A673 (cell line): ENCODE measurements around the gene LRRC3. TPM values are rescaled to one million over a fixed set of nuclear protein-coding genes. Genes with fewer than 3 reads are reported as not detected.

Experiments used
- BruUV-seq: library from RNA; stranded (reverse); fragments of 400-500 nt; replicated peaks from 2 replicates; lab custom pipeline; 2021; lab: Mats Ljungman, UMichigan
- CTCF ChIA-PET: fragments of 300-600 bp; sonication (Branson Sonifier 250); formaldehyde crosslinking; loops from one replicate; lab custom pipeline; 2022; ENCODE audit warnings: antibody characterized with exemption; lab: Charles Lee
- POLR2A ChIA-PET: fragments of 300-600 bp; sonication (Branson Sonifier 250); formaldehyde crosslinking; loops from one replicate; lab custom pipeline; 2022; ENCODE audit warnings: antibody characterized with exemption; ENCODE audit not compliant: low non-redundant PET; lab: Charles Lee
- DNase-seq: peaks from one replicate; pipeline ENCODE4 v3.0.0-alpha.2; 2015; ENCODE audit warnings: low spot score
- H3K27ac ChIP-seq: fragments of 200-600 bp; sonication (generic); 2 replicates; pipeline ENCODE4 v1.5.1; 2016; ENCODE audit warnings: mixed run types, low read depth, mild to moderate bottlenecking, mixed read lengths, antibody characterized with exemption, low read length; ENCODE audit not compliant: poor library complexity, severe bottlenecking
- H3K27me3 ChIP-seq: fragments of 200-600 bp; sonication (generic); replicated peaks from 2 replicates; pipeline ENCODE4 v1.6.1; 2017; ENCODE audit warnings: mixed run types, low read depth, mild to moderate bottlenecking, mixed read lengths, antibody characterized with exemption, low read length; ENCODE audit not compliant: insufficient read depth, poor library complexity
- H3K36me3 ChIP-seq: fragments of 200-600 bp; sonication (generic); 2 replicates; pipeline ENCODE4 v1.6.1; 2016; ENCODE audit warnings: mixed run types, mild to moderate bottlenecking, mixed read lengths, antibody characterized with exemption, low read length; ENCODE audit not compliant: insufficient read depth, poor library complexity, severe bottlenecking
- H3K4me1 ChIP-seq: fragments of 200-600 bp; sonication (generic); 2 replicates; pipeline ENCODE4 v1.6.1; 2017; ENCODE audit warnings: mixed run types, mild to moderate bottlenecking, mixed read lengths, antibody characterized with exemption, low read length; ENCODE audit not compliant: insufficient read depth, poor library complexity, severe bottlenecking
- H3K4me3 ChIP-seq: fragments of 200-600 bp; sonication (generic); 2 replicates; pipeline ENCODE4 v1.5.1; 2016; ENCODE audit warnings: low read depth, mixed run types, mild to moderate bottlenecking, mixed read lengths, low read length; ENCODE audit not compliant: poor library complexity, severe bottlenecking
- H3K9me3 ChIP-seq: fragments of 200-600 bp; sonication (generic); 2 replicates; pipeline ENCODE4 v1.6.1; 2016; ENCODE audit warnings: mixed run types, low read depth, mild to moderate bottlenecking, mixed read lengths, antibody characterized with exemption, low read length; ENCODE audit not compliant: poor library complexity, severe bottlenecking
- CTCF ChIP-seq: fragments of 300-800, 200-600 bp; sonication (generic); conservative IDR thresholded peaks from 2 replicates; pipeline ENCODE4 v1.5.1; 2017; ENCODE audit warnings: low read depth, mild to moderate bottlenecking, antibody characterized with exemption, low read length, moderate library complexity, mixed read lengths
- EZH2 ChIP-seq: fragments of 200-600 bp; sonication (generic); IDR thresholded peaks from 2 replicates; pipeline ENCODE4 v1.6.1; 2017; ENCODE audit warnings: borderline replicate concordance, low read depth, mild to moderate bottlenecking, mixed read lengths, antibody characterized with exemption, low read length; ENCODE audit not compliant: poor library complexity, severe bottlenecking
- intact Hi-C: fragments of 100-400 bp; cut with micrococcal nuclease; formaldehyde crosslinking; loops from one replicate; pipeline ENCODE4 v1.10.0; 2022; ENCODE audit not compliant: unreplicated experiment
- total RNA-seq: library from RNA; stranded (reverse); gene quantifications from 2 replicates; pipeline ENCODE4 v1.2.3, GENCODE V29; 2021

The LRRC3 gene
- total RNA-seq, 1 experiment from 2014 or later: 1.5 TPM

- no peaks in the 10 kb centered on the region for H3K36me3 ChIP-seq
- intact Hi-C loops: no loop called here
- BruUV-seq: no TSS peak
- H3K27me3 ChIP-seq: no peaks in the 10 kb centered on the region
- H3K27ac ChIP-seq: no peak overlapping the region
- H3K4me3 ChIP-seq: no peak overlapping the region
- ChIA-PET POLR2A (no interaction called here), CTCF (interaction anchor here (1.2 kb wide), 1 partner anchor 305 kb away, joined by 4 read pairs; no protein-coding TSS in a partner anchor)
- H3K9me3 ChIP-seq: peaks cover 12% of the 10 kb centered on the region
- no peak for DNase-seq
- no peaks in the 10 kb centered on the region for H3K4me1 ChIP-seq
- TF ChIP-seq CTCF (no peak), EZH2 (no peak)
Observed at GRCh38 chr21:44494418-44494817, 39.1 kb downstream of the LRRC3 start.

DNA sequence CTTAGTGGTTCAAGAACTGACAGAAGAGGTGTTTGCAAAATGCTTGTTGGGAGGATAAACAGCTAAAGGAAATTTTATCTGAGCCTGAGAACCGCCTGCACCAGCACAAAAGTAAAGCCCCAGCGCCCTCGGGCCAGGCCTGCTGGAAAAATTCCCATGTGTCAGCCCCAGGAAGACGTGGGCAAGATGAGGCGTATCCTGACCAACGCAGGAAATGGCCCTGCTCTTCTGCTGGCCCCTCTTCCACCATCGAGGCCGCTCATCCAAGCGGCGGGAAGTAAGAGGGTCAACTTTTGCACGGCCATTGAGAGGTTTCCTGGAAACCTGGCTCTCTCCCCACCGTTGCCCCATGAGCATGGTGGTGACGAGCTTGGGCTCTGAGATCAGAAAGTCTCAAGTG is 39.6 kb downstream of the LRRC3 start:
- no peak for DNase-seq
- no peaks in the 10 kb centered on the region for H3K4me1 ChIP-seq
- no TSS peak for BruUV-seq
- ChIA-PET CTCF (no interaction called here), POLR2A (no interaction called here)
- H3K4me3 ChIP-seq: no peak overlapping the region
- intact Hi-C loops: no loop called here
- TF ChIP-seq EZH2 (no peak), CTCF (no peak)
- H3K27me3 ChIP-seq: no peaks in the 10 kb centered on the region
- H3K36me3 ChIP-seq: no peaks in the 10 kb centered on the region
- H3K27ac ChIP-seq: no peak overlapping the region
- peaks cover 12% of the 10 kb centered on the region for H3K9me3 ChIP-seq

- no peak for DNase-seq
Observed at GRCh38 chr21:44495611-44496563, 40.6 kb downstream of the LRRC3 start.

More at GRCh38 chr21:44495611-44496563, 40.6 kb downstream of the LRRC3 start:
- Histone ChIP-seq H3K27ac (no peak overlapping the region), H3K9me3 (peaks cover 12% of the 10 kb centered on the region), H3K36me3 (no peaks in the 10 kb centered on the region), H3K4me3 (no peak overlapping the region), H3K27me3 (no peaks in the 10 kb centered on the region), H3K4me1 (no peaks in the 10 kb centered on the region)
- ChIA-PET POLR2A (no interaction called here), CTCF (no interaction called here)
- intact Hi-C loops: no loop called here
- no peak for TF ChIP-seq CTCF
- no peak for TF ChIP-seq EZH2
- BruUV-seq: no TSS peak
